ENCODE results near the gene TLE1.

The TLE1 gene

GRCh38 chr9:81548911-81549310, 140.4 kb downstream of the TLE1 start:
- no peak for DNase-seq (ENCODE audit: low read depth in 1 of 2, low spot score in 1 of 2)
- no peak for TF ChIP-seq JUND (IDR thresholded peaks at IDR 0.05; ENCODE audit: low read depth)
- in situ Hi-C loops (cut with HindIII; ENCODE audit: low pct_unique_long_range_greater_than_20kb, low sequenced_read_pairs): no loop called here

DNA sequence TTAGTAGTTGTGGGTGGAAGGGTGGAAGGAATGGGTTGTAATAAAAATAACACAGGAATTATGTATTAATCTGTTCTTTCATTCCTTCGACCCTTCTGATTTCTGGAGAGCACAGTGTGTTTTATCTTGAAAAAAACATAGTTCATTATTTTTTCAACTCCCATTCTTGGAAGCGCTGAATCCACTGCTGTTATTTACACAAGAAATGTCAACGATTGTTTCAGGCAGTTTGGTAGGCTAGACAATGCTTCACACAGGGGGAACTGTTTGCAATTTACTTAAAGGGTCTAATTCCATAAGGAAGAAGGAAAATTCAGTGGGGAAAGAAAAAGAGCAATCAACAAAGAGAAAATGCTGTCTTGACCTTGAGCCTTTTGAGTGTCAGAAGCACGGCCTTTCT, 142.9 kb downstream of the TLE1 start:
- in situ Hi-C loops (cut with HindIII; ENCODE audit: low pct_unique_long_range_greater_than_20kb, low sequenced_read_pairs): no loop called here
- DNase-seq (ENCODE audit: low read depth in 1 of 2, low spot score in 1 of 2): no peak
- TF ChIP-seq JUND (IDR thresholded peaks at IDR 0.05; ENCODE audit: low read depth): no peak

DNA sequence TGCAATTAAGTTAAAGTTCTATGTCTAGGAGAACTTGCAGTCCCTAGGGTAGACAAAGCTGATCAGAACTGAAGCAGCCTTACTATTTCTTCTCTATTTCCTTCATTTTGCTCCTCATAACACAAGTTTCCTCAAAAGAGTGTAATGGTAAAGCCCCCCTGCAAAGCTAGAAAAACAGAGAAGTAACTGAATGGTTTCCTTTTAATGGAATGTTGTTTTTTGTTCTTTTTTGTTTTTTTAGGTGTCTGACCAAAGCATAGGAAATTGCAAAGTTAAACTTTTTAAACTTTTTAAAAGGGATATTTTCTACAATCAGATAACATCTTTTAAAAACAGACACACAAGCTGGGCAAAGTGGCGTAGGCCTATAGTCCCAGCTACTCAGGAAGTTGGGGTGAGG, 145.7 kb downstream of the TLE1 start:
- no peak for DNase-seq (ENCODE audit: low read depth in 1 of 2, low spot score in 1 of 2)
- no peak for TF ChIP-seq JUND (IDR thresholded peaks at IDR 0.05; ENCODE audit: low read depth)
- in situ Hi-C loops (cut with HindIII; ENCODE audit: low pct_unique_long_range_greater_than_20kb, low sequenced_read_pairs): no loop called here

DNA sequence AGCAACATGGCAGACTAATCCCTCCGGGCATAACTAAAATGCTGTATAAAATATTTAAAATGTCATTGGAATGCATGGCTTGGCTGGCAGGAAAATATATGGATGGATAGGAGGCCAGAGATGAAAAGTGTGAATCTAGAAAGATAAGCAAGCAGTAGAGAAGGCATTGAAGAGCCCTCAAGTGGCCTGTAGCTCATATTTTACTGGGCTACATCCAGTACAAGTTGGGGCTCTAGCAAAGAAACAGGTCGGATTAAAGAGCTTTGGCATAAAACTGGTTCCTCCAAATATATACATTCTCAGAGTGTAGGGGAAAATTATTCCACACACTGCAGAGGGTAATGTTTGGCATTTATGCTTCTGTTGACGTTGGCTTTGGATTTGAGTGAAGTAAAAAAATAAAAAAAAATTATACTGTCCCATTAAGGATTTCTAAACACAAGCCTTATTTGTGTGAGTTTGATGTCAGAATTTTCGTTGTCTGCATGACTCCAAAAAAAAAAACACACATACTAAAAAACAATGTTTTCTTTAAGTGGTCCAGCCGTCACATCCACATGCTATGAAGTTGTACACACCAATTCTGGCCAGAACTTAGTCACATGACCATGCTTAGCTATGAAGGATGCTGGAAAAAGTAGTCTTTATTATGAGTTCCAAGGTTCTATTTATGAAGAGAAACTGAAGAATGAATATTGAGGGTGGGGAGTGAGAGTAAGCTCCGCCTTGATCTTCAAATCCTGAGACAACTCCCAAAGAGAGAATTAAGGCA, 147.0 kb downstream of the TLE1 start:
- no peak for DNase-seq (ENCODE audit: low read depth in 1 of 2, low spot score in 1 of 2)
- TF ChIP-seq JUND (IDR thresholded peaks at IDR 0.05; ENCODE audit: low read depth): no peak
- in situ Hi-C loops (cut with HindIII; ENCODE audit: low pct_unique_long_range_greater_than_20kb, low sequenced_read_pairs): no loop called here

GRCh38 chr9:81540142-81540710, 149.1 kb downstream of the TLE1 start:
- no peak for DNase-seq (ENCODE audit: low read depth in 1 of 2, low spot score in 1 of 2)
- in situ Hi-C loops (cut with HindIII; ENCODE audit: low pct_unique_long_range_greater_than_20kb, low sequenced_read_pairs): no loop called here
- no peak for TF ChIP-seq JUND (IDR thresholded peaks at IDR 0.05; ENCODE audit: low read depth)

DNA sequence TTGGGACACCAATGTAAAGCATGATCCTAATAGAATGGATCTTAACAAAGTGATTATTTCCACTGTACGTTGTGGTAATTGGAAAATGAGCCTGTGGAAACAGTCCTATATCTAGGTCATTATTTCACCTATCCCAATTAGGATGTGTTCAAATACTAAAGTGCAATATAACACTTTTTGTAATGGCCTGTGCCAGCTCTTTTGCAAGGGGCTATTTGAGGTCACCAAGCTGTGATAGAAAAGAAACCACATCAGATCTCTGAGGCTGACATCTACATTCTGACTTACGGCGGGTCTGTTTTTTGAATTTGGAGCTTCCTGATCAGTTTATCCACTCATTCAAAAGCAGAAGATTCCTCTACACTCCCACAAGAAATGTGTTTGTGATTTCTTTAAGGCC, 150.0 kb downstream of the TLE1 start:
- TF ChIP-seq JUND (IDR thresholded peaks at IDR 0.05; ENCODE audit: low read depth): no peak
- no peak for DNase-seq (ENCODE audit: low read depth in 1 of 2, low spot score in 1 of 2)
- in situ Hi-C loops (cut with HindIII; ENCODE audit: low pct_unique_long_range_greater_than_20kb, low sequenced_read_pairs): no loop called here

GRCh38 chr9:81538890-81539289, 150.5 kb downstream of the TLE1 start:
- in situ Hi-C loops (cut with HindIII; ENCODE audit: low pct_unique_long_range_greater_than_20kb, low sequenced_read_pairs): no loop called here
- no peak for DNase-seq (ENCODE audit: low read depth in 1 of 2, low spot score in 1 of 2)
- no peak for TF ChIP-seq JUND (IDR thresholded peaks at IDR 0.05; ENCODE audit: low read depth)

GRCh38 chr9:81537964-81538363, 151.4 kb downstream of the TLE1 start:
- DNase-seq (ENCODE audit: low read depth in 1 of 2, low spot score in 1 of 2): no peak
- TF ChIP-seq JUND (IDR thresholded peaks at IDR 0.05; ENCODE audit: low read depth): no peak
- in situ Hi-C loops (cut with HindIII; ENCODE audit: low pct_unique_long_range_greater_than_20kb, low sequenced_read_pairs): no loop called here

DNA sequence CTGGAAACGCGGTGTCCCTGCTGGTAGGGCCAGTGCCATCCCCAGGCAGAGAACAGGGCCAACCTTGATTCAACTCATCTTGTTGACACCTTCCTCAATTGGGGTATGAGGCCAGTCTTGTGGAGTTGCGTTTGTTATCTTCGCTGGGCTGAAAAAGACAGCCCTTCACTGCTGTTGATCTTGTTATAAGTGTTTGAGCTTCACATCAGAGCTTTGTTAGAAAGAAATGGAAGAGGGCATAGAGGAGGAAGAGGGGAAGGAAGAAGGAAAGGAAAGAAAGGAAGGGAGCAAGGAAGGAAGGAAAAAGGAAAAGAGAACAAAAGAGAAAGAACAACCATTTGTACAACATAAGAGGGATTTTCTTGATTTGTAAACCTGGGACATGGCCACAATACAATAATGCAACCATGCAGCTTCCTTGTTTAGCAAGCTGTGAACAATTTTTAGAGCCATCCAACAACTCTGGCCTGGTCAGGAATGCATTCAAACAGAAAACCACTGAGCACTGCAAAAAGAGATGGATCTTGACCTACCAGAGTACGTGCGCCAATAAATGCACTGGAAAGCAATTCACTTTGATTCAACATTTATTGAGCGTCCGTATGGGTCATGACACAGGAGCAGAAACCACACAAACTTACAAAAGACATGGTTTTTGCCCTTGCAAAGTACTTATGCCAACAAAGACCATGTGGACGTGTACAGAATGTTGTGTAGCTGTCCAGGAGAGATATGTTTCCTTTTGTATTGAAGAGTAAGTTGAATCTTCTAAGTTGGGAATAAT, 152.9 kb downstream of the TLE1 start:
- in situ Hi-C loops (cut with HindIII; ENCODE audit: low pct_unique_long_range_greater_than_20kb, low sequenced_read_pairs): no loop called here
- DNase-seq (ENCODE audit: low read depth in 1 of 2, low spot score in 1 of 2): no peak
- no peak for TF ChIP-seq JUND (IDR thresholded peaks at IDR 0.05; ENCODE audit: low read depth)

DNA sequence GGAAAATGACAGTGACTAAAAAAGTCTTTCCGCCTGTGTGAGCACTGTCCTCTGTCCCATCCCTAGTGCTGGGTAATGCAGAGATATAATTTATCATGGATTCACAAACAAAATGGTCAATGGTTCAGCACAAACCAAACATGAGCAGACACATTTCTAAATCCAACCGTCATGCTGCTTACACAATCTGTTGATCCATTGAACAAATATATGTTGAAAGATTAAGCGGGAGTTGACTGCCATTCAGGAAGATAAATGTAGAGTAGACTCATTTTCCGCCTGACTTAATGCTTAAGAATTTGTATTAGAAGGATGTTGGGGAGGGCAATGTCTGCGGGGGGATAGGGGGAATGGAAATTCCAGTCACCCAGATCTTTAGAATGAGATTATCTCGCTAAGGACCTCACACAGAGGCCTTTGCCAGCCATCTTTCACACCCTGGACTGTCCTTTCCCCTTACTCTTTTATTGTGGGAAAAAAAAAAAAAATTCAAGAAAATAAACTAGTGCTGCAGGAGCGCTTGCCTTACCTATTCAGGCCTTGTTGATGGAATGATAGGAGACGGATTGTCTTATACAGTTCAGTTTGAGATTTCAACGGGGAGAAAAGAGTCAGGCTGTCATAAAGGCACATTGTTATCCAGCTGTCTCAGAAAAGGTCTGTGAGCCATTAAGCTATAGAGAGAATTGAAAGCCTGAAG, 153.7 kb downstream of the TLE1 start:
- in situ Hi-C loops (cut with HindIII; ENCODE audit: low pct_unique_long_range_greater_than_20kb, low sequenced_read_pairs): no loop called here

DNA sequence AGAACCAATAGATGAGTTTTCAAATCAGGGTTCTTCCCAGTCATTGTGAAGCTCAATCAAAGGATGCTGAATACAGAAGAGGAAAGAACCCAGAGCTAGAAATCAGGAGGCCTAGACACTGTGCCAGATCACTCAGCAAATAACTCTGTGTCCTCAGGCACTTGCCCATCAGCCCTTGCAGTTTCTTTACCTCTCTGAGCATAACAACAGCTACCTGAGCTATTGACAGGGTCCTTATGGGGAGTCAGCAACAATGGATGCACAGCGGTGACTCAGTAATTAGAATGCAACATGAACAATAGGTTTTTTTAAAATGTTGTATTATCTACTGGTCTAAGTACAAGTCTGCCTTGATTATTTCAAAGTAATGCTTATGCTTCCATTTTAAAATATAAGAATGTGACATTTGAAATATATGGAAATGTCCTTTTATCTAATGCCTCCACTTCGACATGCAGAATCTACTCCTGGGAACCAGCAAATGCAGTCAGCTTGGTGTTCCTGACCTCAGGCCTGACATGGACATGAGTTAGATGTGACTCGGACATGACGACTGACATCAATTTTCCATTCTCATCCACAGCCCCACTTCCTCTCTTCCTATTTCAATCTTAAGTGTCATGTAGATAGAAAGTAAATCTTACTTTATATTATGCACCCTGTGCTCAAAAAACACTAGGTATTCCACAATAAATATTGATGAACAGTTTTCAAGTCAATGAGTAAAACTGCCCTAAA, 155.0 kb downstream of the TLE1 start:
- no peak for TF ChIP-seq JUND (IDR thresholded peaks at IDR 0.05; ENCODE audit: low read depth)
- no peak for DNase-seq (ENCODE audit: low read depth in 1 of 2, low spot score in 1 of 2)
- in situ Hi-C loops (cut with HindIII; ENCODE audit: low pct_unique_long_range_greater_than_20kb, low sequenced_read_pairs): no loop called here

More for the DNA sequence above, 153.7 kb downstream of the TLE1 start:
- DNase-seq (ENCODE audit: low read depth in 1 of 2, low spot score in 1 of 2): peak in 1 of 2 experiments; percentile 70
- peak; percentile 76; the same call in 1 of the 2 replicates for TF ChIP-seq JUND (IDR thresholded peaks at IDR 0.05; ENCODE audit: low read depth)
